Keratinocyte (primary cell): Measurements from ENCODE around the gene SULF2.

Source experiments
- CTCF ChIP-seq, 3 experiments: IDR thresholded peaks in 1 of 3; conservative IDR thresholded peaks in 1 of 3; optimal IDR thresholded peaks in 1 of 3; 2 replicates in 2 of 3; 3 replicates in 1 of 3; pipeline versions ENCODE3 to v1.5.1; 2011; ENCODE audit warnings: low read length in 3 of 3, mild to moderate bottlenecking in 3 of 3, moderate library complexity in 2 of 3, control low read depth in 1 of 3, inconsistent platforms in 1 of 3; ENCODE audit not compliant: insufficient read depth in 2 of 3; ENCODE audit errors: extremely low read depth in 1 of 3
- EZH2 ChIP-seq: IDR thresholded peaks from one replicate; pipeline ENCODE4 v1.6.1; 2012; ENCODE audit warnings: inconsistent platforms, mild to moderate bottlenecking, low read length, moderate library complexity

GRCh38 chr20:47818466-47818865, 33.2 kb upstream of the SULF2 start:
- TF ChIP-seq CTCF (optimal IDR thresholded peaks at IDR 0.05 in 1 of 3, IDR thresholded peaks at IDR 0.05 in 1 of 3, conservative IDR thresholded peaks at IDR 0.05 in 1 of 3; ENCODE audit: extremely low read depth in 1 of 3, insufficient read depth in 2 of 3, low read length in 3 of 3) (no peak), EZH2 (no peak)
